GM18520 (cell line): Measurements from ENCODE around the gene CGNL1.

Experiments
- ATAC-seq: cut with Tn5 transposase; IDR thresholded peaks from one replicate; pipeline ENCODE4 v1.9.1; 2021; ENCODE audit not compliant: unreplicated experiment

CGNL1 gene

DNA sequence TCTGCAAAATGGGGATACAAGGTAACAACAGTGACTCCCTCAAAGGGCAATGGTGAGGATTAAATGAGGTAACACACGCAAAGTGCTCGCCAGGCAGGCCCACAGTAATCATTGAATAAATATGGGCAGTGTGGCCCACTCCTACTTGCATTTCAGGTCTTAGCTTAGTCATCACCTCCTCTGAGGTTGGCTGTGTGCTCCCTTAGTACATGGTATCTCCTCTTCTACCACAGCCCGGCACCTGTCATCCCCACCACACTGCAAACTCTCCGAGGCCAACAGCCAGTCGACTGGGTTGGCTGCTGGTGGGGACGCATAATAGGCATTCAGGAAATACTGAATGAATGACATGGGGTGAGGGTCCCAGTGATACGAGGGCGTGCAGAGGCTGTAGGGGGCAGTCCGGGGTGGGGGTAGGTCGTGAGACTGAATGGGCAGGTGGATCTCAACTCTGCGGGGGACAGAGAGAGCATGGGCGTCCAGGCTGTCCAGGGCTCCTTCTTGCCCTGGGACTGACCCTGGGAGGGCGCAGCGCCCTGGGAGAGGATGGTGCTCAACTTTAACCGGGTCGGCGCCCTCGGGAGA, 215.0 kb downstream of the CGNL1 start:
- no peak for ATAC-seq

DNA sequence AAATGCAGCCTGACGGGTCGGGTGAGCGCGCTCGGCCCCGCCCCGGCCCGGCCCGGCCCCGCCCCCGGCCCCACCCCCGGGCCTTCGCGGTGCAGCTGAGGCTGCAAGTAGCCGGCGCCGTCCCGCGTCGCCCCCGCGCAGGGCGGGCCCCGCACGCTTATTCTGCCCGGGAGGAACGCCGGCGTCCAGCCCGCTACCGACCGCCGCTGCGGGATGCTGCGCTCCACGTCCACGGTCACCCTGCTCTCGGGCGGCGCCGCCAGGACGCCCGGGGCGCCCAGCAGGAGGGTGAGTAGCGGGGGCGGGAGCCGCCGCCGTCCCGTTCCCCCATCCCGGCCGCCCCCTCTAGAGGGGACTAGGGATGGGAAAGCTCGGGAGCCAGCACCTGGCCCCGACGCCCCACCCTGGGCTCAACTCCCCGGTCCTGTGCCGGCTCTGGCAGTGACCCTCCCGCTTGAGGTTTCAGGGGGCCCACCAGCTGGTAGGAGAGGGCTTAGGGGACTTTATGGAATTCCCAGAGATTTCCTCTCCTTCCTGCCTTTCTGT, 215.6 kb downstream of the CGNL1 start, which contains the start of gene MYZAP:
Gene MYZAP, plus strand, starts transcription at position 83 of the 546 bp plus-strand sequence. Its CDS starts 131 bp downstream, at position 214.
- ATAC-seq: no peak

DNA sequence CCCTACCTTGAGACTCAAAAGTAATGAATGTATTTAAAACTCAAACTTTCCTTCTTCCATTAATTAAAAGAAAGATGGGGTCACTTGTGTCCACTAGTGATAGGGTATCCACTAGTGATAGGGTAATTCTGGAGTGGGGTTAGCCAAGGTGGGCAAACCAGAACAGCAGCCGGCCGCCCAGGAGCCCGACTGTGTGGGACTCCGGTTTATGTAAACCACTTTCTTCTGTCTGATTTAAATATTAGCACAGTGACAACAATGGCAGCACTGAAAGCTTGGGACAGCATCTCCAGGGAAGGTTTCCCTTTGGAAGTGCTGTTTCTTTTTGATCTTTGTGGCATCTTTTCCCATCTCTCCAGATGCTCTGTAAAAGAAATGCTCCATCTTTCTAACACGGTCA, 216.1 kb downstream of the CGNL1 start:
- ATAC-seq: no peak

DNA sequence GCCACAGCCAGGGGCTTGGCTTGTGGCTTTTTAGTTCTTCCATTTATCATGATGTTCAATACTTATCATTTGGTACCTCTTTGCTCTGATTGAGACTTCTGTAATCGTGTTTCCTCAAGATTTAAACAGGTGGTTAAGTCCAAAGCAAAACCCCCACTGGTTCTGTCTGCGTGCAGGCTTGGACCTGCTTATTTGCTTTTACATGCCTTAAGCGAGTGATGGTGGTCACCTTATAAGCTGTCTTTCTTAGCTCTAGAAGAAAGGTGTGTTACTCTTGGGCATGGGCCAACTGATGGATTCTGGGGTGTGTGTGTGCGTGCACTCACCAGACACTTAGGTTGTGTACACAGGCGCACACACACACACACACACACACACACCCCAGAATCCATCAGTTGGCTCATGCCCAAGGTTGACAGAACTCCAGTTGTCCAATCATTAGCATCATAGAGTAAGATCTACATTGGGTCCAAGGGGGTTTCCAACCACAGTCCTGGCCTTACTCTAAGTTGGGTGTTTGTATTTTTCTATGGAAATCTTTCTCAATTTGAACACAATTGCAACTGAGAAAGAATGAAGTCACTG, 216.6 kb downstream of the CGNL1 start:
- ATAC-seq: no peak

DNA sequence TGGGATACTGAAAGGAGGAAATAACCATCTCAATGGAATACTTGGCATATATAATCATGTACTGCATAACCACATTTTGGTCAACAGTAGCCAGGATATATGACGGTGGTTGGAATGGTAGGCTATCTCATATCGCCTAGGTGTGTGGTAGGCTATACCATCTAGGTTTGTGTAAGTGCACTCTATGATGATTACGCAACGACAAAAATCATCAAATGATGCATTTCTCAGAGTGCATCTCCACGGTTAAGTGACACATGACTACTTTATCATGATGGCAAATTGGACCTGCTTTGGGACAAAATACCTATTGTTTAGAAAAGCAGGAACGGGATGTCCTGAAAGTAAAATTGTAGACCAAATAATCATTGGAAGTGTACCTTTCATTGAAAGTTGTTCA, 218.2 kb downstream of the CGNL1 start:
- ATAC-seq: no peak

DNA sequence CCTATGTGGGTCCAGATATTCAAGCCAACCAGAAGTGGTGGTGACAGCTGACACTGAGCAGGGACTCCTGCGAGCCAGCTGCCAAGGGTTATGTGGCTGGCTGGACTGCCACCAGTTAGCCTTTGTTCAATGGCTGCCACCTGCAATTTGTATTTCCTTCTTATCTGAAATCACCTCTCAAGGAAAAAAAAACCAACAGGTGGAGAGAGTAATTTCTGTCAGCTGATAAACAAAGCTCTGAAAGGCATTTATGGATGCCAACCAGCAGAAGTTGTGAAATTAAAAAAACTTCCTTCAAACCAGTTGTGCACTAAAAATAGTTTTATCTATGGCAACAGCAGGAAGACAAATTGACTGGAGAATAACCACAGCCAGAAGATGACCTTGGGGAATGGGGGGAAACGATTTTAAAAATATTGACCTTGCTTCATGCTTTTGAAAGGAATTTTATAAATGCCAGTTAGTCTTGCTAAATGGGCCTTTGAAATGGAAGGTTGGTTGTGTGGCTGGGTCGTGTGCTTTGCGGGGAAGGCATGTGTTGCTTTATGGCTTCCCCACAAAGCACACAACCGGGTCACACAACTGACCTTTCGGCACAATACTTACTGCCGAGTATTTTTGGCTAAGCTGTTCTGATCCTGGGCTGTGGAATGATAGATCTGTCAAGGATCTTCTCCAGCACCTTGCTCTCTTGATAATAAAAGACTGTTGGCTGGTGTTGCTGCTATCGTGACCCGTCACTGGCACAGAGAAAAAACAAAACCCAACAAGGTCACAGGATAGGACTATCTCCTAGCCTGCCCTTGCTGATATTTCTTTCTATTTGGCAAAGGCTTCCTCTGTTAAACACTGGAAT, 218.9 kb downstream of the CGNL1 start:
- no peak for ATAC-seq

DNA sequence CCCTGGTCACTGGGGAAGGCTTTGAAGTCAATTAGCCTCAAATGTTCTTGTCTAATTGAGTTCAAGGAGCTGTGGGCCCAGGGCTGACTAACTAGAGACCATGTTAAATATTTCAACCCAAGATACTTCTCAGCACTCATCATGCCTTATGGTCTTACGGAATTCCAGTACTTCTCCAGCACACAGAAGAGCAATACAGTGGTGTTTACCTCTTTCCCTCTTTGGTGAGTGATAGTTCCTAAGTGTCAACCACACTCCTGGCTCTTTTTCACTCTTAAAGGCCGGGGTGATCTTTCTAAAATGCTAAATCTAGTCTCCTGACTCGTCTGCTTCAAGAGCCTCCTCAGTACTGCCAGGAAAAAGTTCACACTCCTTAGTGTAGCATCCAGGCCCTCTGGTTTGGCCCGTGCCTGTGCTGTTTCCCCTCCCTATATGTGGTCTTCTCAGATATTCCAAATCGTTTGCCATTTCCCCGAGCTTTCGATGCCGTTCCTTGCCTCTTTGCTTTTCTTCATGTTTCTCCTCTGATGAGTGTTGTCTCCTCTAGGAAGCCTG, 220.1 kb downstream of the CGNL1 start:
- ATAC-seq: no peak

DNA sequence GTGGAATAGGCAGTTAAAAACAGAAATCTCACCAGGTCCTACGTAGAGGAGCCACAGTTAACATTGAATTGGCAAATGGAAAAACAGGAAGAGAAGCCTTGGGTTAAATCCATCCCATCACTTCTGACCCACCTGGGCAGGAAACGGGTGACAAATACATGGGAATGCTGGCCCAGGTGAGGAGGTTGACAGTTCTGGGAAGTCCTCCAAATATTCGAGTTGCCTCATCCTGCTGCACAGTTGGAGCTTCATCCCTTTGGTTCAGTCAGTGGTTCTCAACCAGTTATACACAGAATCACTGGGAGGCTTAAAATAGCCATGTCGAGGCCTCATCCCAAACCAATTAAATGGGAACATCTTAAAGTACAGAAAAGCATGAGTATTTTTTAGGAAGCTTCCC, 220.7 kb downstream of the CGNL1 start:
- no peak for ATAC-seq

DNA sequence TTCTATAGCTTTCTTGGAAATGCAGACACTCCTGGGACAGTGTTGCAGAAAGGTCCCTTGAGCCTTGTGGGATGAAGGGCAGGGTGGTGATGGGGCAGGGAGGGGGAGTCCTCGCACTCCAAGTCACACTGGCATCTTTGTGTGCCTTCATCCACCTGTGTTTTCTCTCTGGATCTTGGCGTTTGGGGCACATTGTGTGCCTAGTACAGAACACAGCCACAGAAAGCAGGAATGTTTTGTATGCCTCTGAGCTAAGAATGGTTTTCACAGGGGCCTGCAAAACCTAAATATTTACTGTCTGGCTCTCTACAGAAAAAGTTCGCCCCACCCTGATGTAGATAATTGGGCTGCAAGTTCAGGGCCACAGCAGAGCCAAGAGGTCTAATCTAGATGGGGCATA, 221.1 kb downstream of the CGNL1 start:
- ATAC-seq: no peak

DNA sequence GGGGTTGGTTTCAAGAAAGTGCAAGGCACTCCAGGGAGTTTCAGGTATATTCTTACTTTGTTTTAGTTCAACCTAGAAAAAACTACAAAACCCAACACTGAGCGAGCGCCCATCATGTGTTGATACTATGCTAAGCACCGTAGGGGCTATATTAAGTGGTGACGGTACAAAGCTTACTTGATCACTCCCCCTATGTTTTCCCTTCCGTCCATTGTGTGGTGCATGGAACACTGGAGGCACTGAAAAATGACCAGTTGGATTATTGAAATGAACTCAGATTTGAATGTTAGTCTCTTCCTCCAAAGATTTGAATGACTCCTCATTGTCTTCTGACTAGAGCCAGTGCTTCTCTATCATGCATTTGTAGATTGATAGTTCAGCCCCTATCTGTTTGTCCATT, 222.0 kb downstream of the CGNL1 start:
- no peak for ATAC-seq

DNA sequence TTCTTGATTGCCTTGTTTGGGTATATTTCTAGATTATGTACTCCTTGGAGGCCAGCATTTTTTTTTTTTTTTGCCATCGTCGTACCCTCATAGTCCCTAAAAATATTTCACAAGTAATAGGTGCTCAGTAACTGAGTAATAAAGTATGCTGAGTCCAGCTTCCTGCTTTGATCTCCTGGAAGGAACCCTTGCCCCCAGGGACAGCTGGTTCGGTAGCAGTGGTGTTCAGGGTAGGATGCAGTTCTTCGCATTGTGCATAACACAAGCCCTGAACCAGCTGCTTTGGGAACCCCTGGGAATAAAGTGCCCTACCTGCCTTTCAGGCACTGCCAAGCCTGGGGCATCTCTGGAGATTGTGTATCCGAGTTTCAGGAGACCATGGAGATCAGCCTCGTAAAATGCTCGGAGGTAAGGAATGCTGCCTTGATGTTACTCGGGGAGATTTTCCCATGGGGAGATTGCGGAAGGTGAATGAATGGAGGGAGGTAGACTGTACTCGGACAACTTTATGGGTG, 223.0 kb downstream of the CGNL1 start:
- no peak for ATAC-seq

DNA sequence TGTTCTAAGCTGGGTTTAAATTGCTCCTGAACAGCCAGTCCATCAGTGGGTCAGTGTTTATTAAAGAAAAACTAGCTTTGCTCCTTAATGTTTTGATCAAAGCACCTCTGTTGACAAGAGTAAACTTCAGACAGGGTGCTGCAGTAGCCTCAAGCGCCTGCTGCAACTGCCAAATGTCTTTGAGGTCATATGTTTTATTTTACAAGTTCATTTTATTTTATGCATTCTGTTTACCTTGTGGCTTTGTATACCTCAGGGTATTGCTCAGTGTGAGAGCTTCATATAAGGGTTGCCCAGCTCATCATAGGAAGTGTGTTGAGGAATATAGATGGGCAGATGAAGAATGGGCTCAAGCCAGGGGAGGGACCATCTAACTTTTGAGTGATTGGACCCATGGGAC, 223.9 kb downstream of the CGNL1 start:
- no peak for ATAC-seq
